Nephron (organoid): ENCODE results near the gene SPPL2C.

Source experiments
- H3K27ac Mint-ChIP-seq, 3 experiments: 2 replicates each; pipeline ENCODE4 v1.8.0; 2020; ENCODE audit warnings: mixed read lengths in 3 of 3, mild to moderate bottlenecking in 2 of 3, moderate library complexity in 1 of 3
- H3K27me3 Mint-ChIP-seq: 2 replicates; pipeline ENCODE4 v1.8.0; 2021; ENCODE audit warnings: low read depth, mild to moderate bottlenecking, moderate library complexity, mixed read lengths
- H3K36me3 Mint-ChIP-seq: 2 replicates; pipeline ENCODE4 v1.8.0; 2020; ENCODE audit warnings: low read depth, mixed read lengths
- H3K4me1 Mint-ChIP-seq: 2 replicates; pipeline ENCODE4 v1.8.0; 2020; ENCODE audit warnings: mixed read lengths
- H3K4me3 Mint-ChIP-seq, 3 experiments: 2 replicates each; pipeline ENCODE4 v1.8.0; 2020; ENCODE audit warnings: mild to moderate bottlenecking in 3 of 3, mixed read lengths in 3 of 3, moderate library complexity in 2 of 3
- H3K9me3 Mint-ChIP-seq: 2 replicates; pipeline ENCODE4 v1.8.0; 2020; ENCODE audit warnings: mixed read lengths
- TF ChIP-seq, protein P1 (sequence below), 3 experiments: fragments of 200-600 bp; sonication (generic); IDR thresholded peaks; one replicate each; pipeline ENCODE4 v1.5.0; 2021; ENCODE audit warnings: antibody characterized with exemption in 3 of 3; ENCODE audit not compliant: unreplicated experiment in 3 of 3

The SPPL2C gene

DNA sequence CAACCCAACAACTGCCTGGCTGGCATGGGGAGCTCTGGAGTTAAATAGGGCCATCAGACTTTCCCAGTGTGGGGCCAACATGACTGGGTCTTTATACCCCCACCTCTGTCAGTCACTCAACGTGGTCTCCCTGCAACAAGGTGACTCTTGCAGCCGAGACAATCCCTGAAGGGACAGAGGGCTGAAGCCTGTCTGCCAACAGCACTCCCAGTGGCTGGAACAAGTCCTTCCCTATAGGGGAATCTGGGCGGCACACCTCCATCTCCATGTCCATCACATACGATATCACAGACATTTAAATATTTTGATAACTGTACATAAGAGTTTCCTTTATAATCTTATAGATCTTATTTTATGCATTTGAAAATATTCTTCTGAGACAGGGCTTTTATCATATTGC, 44.9 kb downstream of the SPPL2C start:
- Mint-ChIP-seq H3K27me3 (peaks cover 33% of the 10 kb centered on the region), H3K4me1 (peaks cover 5% of the 10 kb centered on the region), H3K27ac (no peak overlapping the region), H3K9me3 (no peaks in the 10 kb centered on the region), H3K4me3 (no peak overlapping the region), H3K36me3 (no peaks in the 10 kb centered on the region)
- TF ChIP-seq, protein P1, sequence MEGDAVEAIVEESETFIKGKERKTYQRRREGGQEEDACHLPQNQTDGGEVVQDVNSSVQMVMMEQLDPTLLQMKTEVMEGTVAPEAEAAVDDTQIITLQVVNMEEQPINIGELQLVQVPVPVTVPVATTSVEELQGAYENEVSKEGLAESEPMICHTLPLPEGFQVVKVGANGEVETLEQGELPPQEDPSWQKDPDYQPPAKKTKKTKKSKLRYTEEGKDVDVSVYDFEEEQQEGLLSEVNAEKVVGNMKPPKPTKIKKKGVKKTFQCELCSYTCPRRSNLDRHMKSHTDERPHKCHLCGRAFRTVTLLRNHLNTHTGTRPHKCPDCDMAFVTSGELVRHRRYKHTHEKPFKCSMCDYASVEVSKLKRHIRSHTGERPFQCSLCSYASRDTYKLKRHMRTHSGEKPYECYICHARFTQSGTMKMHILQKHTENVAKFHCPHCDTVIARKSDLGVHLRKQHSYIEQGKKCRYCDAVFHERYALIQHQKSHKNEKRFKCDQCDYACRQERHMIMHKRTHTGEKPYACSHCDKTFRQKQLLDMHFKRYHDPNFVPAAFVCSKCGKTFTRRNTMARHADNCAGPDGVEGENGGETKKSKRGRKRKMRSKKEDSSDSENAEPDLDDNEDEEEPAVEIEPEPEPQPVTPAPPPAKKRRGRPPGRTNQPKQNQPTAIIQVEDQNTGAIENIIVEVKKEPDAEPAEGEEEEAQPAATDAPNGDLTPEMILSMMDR (IDR thresholded peaks at IDR 0.05; ENCODE audit: unreplicated experiment in 3 of 3): peak in 1 of 3 experiments; percentile 17

DNA sequence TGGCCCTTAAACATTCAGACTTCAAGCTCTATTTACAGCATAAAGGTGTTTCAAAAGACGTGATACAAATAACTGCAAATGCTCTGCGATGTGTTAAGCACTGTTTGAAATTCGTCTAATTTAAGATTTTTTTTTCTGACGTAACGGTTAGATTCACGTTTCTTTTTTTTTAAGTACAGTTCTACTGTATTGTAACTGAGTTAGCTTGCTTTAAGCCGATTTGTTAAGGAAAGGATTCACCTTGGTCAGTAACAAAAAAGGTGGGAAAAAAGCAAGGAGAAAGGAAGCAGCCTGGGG, 49.0 kb downstream of the SPPL2C start:
- TF ChIP-seq, protein P1 (IDR thresholded peaks at IDR 0.05; ENCODE audit: unreplicated experiment in 3 of 3): no peak
- H3K4me3 Mint-ChIP-seq: peak overlapping the region; percentile 80 to 91 (median 85)
- H3K27me3 Mint-ChIP-seq: peaks cover 65% of the 10 kb centered on the region
- H3K36me3 Mint-ChIP-seq: no peaks in the 10 kb centered on the region
- H3K9me3 Mint-ChIP-seq: no peaks in the 10 kb centered on the region
- H3K4me1 Mint-ChIP-seq: peaks cover 17% of the 10 kb centered on the region
- H3K27ac Mint-ChIP-seq: peak overlapping the region; percentile 38 to 77 (median 70)

DNA sequence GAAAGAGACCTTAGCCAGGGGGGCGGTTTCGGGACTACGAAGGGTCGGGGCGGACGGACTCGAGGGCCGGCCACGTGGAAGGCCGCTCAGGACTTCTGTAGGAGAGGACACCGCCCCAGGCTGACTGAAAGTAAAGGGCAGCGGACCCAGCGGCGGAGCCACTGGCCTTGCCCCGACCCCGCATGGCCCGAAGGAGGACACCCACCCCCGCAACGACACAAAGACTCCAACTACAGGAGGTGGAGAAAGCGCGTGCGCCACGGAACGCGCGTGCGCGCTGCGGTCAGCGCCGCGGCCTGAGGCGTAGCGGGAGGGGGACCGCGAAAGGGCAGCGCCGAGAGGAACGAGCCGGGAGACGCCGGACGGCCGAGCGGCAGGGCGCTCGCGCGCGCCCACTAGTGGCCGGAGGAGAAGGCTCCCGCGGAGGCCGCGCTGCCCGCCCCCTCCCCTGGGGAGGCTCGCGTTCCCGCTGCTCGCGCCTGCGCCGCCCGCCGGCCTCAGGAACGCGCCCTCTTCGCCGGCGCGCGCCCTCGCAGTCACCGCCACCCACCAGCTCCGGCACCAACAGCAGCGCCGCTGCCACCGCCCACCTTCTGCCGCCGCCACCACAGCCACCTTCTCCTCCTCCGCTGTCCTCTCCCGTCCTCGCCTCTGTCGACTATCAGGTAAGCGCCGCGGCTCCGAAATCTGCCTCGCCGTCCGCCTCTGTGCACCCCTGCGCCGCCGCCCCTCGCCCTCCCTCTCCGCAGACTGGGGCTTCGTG, 49.5 kb downstream of the SPPL2C start, which contains the start of gene MAPT:
Gene MAPT (plus strand): TSS at position 533 of the 763 bp plus-strand sequence. CDS start 67,784 bp downstream, outside the sequence.
- Mint-ChIP-seq H3K9me3 (no peaks in the 10 kb centered on the region), H3K27me3 (peaks cover 70% of the 10 kb centered on the region), H3K36me3 (no peaks in the 10 kb centered on the region), H3K4me1 (peaks cover 19% of the 10 kb centered on the region), H3K27ac (peak within 1 kb of the TSS; percentile 38 to 77 (median 70)), H3K4me3 (peak within 1 kb of the TSS; percentile 87 to 93 (median 92))
- TF ChIP-seq, protein P1 (IDR thresholded peaks at IDR 0.05; ENCODE audit: unreplicated experiment in 3 of 3): peak; percentile 99

DNA sequence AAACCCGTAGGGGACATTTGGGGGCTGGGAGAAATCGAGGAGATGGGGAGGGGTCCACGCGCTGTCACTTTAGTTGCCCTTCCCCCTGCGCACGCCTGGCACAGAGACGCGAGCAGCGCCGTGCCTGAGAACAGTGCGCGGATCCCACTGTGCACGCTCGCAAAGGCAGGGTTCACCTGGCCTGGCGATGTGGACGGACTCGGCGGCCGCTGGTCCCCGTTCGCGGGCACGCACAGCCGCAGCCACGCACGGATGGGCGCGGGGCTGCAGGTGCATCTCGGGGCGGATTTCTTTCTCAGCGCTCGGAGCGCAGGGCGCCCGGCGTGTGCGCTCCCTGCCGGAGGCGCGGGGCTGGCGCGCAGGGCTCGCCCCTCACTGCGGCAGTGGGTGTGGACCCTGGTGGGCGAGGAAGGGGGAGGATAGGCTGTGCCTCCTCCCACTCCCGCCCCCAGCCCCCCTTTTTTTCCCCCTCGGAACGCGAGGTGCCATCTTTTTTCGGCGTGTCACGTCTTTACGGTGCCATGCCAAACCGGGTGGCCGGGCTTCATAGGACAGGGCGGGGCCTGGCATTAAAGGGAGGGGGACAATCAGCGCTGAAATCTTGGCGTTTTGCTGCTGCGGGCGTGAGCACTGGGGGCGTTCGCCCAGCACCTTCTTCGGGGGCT, 50.8 kb downstream of the SPPL2C start:
- H3K4me3 Mint-ChIP-seq: peak overlapping the region; percentile 87 to 93 (median 92)
- no peaks in the 10 kb centered on the region for H3K36me3 Mint-ChIP-seq
- H3K27me3 Mint-ChIP-seq: peaks cover 77% of the 10 kb centered on the region
- H3K4me1 Mint-ChIP-seq: peaks cover 19% of the 10 kb centered on the region
- no peak overlapping the region for H3K27ac Mint-ChIP-seq
- no peaks in the 10 kb centered on the region for H3K9me3 Mint-ChIP-seq
- TF ChIP-seq, protein P1 (IDR thresholded peaks at IDR 0.05; ENCODE audit: unreplicated experiment in 3 of 3): no peak

DNA sequence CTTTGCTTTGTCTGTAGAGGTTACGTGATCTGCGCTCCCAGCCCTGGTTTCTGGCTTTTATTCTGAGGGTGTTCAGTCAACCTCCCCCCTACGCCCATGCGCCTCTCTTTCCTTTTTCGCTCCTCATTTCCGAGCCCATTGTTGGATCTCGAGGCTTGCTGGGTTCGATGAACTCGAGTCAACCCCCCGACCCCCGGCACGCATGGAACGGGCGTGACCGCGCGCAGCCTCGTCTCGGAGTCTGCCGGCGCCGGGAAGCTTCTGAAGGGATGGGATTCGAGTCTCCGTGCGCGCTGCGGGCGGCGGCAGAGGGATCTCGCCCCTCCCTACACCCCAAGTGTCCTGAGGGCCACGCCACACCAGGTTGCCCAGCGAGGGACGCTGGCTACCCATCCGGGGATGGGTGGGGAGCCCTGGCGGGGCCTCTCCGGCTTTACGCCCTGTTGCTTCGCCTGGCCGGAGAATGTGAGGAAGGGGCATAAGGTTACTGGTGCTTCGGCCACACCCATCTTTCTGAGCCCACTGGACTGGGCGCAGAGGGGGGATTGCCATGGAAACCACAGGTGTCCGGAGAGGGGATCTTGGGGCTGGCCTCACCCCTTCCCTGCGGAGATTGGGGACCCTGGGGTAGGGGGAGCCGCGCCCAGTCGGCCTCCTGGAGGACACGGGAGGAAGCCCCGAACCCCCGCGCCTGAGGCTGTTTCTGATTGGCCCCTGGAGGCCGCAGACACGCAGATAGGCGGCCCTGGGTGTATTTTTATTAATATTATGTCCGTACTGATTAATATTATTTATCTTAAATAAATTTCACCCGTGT, 51.5 kb downstream of the SPPL2C start:
- TF ChIP-seq, protein P1 (IDR thresholded peaks at IDR 0.05; ENCODE audit: unreplicated experiment in 3 of 3): no peak
- H3K27me3 Mint-ChIP-seq: peaks cover 84% of the 10 kb centered on the region

More for the DNA sequence above, 51.5 kb downstream of the SPPL2C start:
- Mint-ChIP-seq H3K36me3 (no peaks in the 10 kb centered on the region), H3K27ac (no peak overlapping the region), H3K4me3 (peak overlapping the region; percentile 83 to 93 (median 87)), H3K4me1 (peaks cover 19% of the 10 kb centered on the region), H3K9me3 (no peaks in the 10 kb centered on the region)
